ENCODE measurements around the gene RBBP9.
"Not testable (repeated sequence)": the region's sequence is repeated elsewhere in the genome, so short reads cannot be mapped to it uniquely, and the experiment has no call there.

Gene RBBP9

GRCh38 chr20:18501672-18502071 is 4.6 kb upstream of the RBBP9 start:
- not testable (repeated sequence) for DNase-seq

- DNase-seq, result no peak
Observed at GRCh38 chr20:18497603-18498002, 578 bp upstream of the RBBP9 start.

DNA sequence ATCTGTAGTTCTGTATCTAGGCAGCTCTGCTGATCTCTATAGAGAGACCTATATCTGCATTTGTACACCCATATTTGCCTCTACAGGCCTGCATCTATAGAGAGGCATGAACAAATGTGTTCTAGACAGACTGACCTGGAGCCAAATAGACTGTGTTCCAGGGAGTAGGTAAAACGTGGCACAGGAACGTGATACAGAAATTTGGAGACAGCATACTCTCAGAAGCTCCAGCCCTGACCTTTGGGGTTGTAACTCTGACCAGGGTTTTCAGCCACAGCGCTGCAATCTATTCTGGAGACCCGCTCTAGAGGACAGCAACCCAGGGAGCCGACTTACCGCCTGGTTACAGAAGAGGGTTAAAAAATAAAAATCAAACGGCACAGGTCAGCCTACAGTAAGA is 983 bp downstream of the RBBP9 start:
- peak; percentile 19 for DNase-seq

DNA sequence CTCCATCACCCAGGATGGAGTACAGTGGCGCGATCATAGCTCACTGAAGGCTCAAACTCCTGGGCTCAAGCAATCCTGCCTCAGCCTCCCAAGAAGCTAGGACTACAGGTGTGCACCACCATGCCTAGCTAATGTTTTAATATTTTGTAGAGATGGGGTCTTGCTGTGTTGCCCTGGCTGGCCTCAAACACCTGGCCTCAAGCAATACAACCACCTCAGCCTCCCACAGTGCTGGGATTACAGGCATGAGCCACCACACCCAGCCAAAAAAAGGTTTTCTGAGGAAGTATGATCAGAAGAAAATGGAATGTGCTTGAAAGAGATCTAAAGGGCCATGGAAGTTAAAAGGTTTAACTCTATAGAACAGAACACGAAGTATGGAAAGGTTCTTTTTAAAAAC is 8.7 kb downstream of the RBBP9 start:
- DNase-seq, result no peak

GRCh38 chr20:18481596-18481995 is 15.4 kb downstream of the RBBP9 start:
- no peak for DNase-seq

DNA sequence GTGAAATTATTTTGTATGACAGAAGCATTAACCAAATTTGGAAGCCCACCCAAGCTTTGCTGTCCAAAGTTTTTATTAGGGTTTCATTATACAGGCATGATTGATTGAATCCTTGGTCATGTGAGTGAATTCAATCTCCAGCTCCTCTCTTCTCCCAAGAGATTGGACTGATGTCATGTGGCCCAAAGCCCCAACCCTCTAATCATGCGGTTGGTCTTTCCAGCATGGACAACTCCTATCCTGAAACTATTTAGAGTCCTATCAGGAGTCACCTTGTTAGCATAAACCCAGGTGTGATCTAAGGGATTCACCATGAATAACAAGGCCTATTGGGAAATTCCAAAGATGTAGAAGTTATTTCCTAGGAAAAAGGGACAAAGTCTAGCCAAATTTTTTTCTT is 19.2 kb downstream of the RBBP9 start:
- DNase-seq, result no peak

- no peak for DNase-seq
Observed at GRCh38 chr20:18477218-18477617, 19.8 kb downstream of the RBBP9 start.

- peak; percentile 98 for DNase-seq
Observed at GRCh38 chr20:18466894-18467730, 29.9 kb downstream of the RBBP9 start, which contains the start of the genes DZANK1 and POLR3F. Gene DZANK1 (minus strand): TSS chr20:18467030. CDS start chr20:18465358, 1,672 bp downstream. Gene POLR3F (plus strand): TSS chr20:18467390. CDS start chr20:18467507, 117 bp downstream.

DNA sequence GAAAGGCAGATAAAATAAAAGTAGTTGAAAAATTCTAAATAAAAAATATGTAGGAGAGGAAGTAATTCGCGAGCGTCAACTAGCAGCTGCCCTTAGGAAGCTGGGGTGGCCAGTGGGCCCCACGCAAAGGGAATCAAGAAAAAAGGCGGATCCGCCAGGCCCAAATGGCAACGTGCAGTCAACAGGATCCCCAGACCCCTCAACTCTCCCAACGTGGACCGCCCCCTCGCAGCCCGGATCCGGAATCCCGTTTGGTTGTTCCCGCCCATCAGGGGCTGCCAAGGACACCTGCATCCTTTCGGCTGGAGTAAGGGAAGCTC is 30.5 kb downstream of the RBBP9 start:
- DNase-seq, result no peak

DNA sequence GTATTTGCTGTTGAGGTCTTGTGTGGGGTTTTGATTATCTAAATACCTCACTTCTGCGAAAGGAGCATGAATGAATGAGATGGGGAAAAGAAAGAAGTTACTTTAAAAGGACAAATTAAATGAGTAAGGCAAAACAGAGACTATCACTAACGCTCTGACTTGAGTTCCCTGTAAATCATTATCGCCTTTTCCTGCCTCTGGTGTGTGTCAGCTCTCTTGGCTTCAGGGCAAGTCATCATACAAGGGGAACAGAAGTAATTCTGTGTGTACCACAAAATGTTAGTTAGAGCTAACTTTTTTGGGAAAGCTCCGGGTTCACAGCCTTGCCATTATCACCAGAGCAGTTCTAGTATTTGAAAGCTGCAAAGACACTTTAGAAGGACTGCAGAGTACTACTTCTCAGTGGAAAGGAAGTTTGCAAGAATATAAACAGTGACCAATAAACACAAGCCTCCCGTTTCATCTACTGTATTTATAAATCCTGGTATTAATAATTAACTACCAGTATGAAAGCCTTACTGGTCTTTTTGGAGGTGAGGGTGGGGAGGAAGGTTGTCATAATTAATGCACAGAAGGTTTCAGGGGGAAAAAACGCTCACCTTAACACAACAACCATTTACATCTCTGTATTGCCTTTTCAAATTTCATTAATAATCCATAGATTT is 31.4 kb downstream of the RBBP9 start:
- no peak for DNase-seq

DNA sequence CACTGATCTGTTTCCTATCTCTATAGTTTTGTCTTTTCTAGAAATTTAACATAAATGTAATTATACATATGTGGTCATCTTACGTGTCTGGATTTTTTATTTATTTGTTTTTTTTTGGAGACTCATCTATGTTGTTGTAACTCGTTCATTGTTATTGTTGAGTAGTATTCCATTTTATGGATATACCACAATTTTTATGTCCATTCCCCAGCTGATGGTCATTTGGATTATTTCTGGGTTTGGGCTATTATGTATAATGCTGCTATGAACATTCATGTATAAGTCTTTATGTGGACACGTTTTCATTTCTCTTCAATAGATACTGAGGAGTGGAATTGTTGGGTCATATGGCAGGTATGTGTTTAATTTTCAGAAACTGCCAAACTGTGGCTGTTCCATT is 40.4 kb downstream of the RBBP9 start:
- DNase-seq, result no peak

DNA sequence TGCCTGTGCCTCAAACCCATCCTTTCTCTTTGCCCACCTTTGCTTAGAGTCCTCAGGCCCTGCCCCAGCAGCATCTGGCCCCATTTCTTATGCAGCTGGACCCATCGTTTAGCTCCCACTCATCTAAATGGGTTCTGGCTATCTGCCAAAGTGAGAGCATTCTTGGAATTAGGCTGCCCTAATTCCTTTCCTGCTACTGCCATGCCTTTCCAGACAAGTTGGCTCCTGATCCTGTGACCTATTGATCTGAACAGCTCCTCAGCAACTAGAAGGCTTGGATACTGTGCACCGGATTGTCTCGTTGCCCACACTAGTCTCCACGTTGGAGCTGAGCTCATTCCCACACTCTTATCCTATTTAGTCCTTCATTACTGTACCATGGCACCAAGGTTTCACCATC is 53.1 kb downstream of the RBBP9 start:
- no peak for DNase-seq

DNA sequence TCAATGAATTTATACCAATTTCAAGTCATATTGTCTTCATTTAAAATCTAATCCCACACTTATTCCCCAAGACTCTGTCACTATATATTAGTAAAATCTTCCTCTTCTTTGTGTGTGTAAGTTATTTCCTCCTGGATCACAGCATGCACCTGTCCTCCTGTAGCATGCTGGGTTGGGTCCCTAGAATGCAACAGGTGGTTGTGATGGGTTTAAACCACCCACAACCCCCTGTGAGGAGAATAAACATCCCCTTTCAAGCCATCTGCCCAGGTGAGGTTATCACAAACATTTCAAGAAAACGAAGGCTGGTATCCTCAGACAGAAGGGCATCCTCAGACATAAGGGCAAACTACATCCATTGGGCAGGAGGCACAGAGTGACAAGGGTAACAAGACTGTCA is 56.6 kb downstream of the RBBP9 start:
- DNase-seq, result no peak

- peak; percentile 29 for DNase-seq
Observed at GRCh38 chr20:18436847-18437246, 60.2 kb downstream of the RBBP9 start.

Data from hematopoietic multipotent progenitor cell treated with erythropoietin and hydrocortisone succinate and interleukin-3 and kit ligand, for 4 days (in vitro differentiated cells).